T-helper 22 cell (primary cell): ENCODE results near the gene HMX1.

ENCODE experiments used
- DNase-seq: peaks from one replicate; pipeline ENCODE4 v3.0.0-alpha.2; 2020; ENCODE audit warnings: low read depth

Gene HMX1

DNA sequence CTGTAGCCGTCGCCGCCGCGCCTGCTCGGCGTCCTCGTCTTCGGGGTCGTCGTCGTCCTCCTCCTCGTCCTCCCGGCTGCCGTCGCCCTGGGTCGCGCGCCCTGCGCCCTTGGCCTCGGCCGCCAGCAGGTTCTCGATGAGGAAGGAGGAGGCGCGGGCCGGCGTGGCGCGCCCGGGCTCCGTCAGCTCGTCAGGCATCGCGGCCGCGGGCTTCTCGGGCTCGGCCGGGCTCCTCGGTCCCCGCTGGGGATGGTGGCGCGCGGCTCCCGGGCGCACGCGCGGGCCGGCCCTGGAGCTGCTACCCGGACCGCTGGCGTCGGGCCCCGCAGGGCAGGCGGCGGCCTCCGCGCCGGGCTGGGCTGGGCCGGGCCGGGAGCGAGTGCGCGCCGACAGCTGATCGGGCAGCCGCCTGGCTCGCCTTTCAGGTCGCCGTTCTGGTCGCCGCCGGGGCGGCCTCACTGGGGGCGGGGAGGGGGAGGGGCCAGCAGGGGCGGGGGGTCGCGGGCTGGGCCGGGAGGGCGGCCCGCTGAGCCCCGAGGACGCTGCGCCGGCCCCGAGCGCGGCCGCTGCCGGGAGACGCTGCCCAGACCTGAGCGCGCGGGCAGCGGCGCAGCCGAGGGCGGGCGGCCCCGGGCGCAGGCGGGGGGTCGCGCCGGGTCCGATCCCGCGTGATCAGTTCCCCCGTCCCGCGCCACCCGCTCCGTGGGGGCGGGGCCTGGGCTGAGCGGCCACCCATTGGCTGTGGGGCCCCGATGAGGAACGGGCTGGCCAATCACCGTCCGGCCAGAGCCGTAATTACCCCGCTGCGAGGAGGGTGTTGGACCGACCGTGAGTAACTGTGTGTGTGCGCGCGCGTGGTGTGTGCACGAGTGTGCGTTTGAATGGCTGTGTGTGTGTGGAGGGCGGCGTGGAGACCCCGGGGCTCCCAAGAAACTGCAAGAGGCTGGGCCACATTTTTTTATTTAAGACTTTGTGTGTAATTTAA is at the start of gene HMX1:
HMX1 (minus strand) TSS at position 423 of the 985 bp plus-strand sequence; CDS start at position 198, 225 bp downstream.
- DNase-seq: no peak

DNA sequence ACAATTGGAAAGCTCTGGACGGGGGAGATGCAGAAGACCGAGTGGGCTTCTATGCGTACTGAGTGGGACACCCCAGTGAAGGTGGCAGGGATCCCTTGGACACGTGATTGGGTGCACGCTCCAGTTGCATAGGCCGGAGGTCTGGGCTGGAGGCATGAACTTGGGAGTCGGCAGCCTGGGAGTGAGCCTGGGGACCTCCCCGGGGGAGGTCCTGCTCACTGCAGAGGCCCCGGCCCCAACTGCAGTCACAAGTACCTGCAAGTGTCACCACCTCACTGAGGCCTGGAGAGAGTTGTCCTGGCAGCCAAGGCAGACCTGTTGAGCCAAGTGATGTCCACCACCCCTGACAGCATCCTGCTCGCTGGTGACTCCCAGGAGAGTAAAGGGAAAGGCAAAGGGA is 49.3 kb upstream of the HMX1 start:
- DNase-seq: no peak

DNA sequence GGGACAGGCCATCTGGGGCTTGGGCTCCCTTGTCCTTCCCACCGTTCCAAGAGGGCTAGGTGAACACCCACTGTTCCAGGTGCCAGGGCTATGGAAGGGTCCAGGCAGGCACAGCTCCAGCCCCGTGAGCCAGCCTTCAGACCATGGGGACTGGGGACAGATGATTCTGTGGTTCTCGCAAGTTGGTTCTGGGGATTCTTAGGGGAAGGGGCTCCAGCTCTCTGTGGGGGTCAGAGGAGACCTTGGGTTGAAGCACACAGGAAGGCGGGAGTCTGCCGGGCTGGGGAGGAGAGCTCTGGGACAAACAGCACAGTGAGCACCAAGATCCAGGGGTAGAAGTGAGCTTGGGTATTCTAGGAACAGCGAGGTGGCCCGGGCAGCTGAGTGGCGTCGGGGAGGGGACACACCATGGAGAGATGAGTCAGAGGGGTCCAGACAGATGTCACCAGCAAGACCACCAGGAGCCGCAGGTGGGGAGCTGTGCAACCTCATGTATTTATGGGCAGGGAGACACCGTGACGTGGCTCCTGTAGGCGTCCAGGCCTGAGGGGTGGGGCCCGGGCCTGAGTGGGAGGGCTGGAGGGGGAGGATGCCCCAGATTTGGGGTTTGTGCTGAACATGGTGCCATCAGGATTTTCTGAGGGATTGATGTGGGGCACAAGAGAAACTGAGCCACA is 48.8 kb upstream of the HMX1 start:
- no peak for DNase-seq

DNA sequence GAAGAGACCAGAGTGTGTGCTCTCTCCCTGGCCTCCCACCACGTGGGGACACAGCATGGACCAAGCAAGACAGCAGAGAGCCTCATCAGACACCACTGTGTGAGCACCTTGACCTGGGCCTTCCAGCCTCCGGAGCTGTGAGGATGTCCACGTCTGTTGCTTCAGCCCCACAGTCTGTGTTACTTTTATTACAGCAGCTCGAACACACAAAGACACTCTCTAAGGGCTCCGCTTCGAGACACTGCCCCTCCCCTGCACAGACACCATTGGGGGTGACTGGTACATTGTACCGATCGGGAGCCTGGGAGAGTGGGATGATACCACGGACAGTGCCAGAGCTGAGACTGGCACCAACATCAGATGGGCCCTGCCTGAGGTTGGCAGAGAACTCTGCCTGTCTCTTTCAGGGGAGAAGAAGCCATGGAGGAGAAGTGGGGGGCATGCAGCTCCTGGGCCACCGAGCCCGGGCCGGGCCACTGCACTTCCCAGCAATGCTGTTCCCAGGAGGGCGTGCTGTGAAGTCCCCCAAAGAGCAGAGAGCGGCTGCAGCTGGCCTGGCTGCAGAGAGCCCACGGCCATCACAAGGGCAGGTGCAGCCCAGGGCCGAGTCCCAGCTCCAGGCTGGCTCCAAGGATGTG is 48.1 kb upstream of the HMX1 start:
- no peak for DNase-seq

DNA sequence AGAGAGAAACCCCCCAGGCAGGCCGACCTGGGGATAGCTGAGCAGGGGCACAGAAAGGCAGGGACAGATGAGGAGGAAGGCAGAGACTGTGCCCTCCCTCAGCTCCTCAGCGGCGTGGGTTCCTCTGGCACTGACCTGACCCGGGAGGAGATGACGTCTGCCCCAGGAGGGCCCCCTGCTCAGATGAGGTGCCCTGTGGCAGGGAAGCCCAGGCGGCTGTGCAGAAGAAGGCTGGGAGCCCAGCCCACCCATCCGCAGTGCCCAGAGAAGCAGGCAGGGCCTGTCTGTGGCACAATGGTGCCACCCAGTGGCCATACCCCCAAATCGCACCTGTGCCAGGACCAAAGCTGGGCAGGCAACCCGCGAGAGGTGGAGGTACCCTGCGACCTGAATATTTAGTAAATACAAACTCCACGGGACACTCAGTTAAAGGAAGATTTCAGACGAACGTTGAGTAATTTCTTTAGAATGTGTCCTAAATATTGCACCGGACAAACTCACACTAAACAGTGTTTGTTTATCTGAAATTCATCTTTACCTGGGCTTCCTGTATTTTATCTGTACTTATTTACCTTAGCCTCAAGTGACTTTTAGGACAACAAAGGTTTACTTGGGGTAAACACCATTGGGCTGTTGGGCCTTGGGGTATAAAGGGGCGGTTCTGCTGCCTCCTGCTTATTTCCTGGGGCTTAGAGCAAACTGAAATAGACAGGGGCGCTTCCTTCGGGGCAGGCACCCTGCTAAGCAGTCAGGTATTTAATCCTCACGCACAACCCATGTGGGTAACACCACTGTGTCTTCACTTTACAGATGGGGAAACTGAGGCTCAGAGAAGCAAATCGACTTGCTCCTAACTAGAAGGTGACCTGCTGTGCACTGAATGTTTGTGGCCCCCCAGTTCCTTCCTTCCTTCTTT is 46.5 kb upstream of the HMX1 start:
- no peak for DNase-seq

DNA sequence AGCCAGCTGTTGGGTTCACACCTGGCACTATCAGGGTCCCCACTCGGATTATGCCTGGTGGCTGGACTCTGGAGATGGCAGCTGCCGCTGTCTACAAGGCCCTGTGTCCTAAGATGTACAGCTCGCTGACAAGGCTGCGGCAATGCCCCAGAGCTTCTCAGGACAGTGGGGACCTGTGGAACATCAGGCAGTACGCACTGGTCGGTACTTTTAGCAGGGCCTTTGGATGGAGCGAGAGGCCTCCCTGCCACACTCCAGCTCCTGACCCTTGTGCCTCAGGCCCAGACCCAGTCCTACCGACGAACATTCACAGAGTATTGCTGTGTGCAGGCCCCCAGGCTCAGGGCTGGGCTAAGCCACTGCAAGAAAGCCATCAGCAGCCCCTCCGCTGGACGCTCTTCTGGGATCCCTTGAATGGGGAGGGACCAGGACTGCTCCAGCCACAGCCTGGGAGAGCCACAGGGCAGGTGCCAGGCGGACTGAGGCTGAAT is 45.7 kb upstream of the HMX1 start:
- no peak for DNase-seq

DNA sequence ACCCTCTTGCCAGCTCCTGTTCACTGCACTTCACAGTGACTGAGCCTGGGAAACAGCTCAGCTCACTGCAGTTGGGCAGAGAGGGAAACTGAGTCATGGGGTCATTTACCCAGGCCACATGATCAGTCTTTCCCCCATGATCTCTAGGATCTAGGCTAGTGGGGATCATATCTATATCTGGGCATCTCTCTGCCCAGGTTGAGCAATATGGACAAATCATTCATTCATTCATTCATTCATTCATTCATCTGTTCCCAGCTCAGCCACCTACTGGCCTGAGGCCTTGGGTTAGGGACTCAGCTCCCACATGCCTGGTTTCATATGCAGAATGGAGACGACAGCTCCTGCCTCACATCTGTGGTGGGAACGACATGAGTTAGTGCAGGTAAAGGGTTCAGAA is 45.3 kb upstream of the HMX1 start:
- no peak for DNase-seq

DNA sequence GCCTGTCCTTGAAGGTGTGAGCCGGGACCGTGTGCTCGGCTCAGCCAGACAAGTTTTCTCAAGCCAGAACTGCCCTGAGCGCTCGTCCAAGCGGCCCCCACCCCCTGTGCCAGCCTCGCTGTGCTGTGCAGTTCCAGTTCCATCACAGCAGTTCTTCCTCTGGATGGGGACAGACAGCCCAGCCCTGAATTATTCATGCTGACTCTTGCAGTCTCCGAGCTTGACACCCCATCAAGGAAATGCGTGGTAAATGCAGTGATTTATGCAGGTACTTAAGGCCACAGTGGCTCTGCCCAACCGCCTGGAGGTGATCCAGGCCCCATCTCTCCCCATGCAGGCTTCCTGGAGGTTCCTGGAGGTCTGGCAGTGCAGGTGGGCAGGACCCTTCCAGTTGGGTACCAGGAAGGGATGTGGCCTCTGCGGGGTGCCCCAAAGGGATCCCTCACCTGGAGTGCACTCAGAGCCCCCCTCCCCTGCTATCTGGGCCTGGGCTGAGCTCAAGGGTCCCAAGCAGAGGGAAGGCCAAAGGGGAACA is 44.8 kb upstream of the HMX1 start:
- DNase-seq: no peak

DNA sequence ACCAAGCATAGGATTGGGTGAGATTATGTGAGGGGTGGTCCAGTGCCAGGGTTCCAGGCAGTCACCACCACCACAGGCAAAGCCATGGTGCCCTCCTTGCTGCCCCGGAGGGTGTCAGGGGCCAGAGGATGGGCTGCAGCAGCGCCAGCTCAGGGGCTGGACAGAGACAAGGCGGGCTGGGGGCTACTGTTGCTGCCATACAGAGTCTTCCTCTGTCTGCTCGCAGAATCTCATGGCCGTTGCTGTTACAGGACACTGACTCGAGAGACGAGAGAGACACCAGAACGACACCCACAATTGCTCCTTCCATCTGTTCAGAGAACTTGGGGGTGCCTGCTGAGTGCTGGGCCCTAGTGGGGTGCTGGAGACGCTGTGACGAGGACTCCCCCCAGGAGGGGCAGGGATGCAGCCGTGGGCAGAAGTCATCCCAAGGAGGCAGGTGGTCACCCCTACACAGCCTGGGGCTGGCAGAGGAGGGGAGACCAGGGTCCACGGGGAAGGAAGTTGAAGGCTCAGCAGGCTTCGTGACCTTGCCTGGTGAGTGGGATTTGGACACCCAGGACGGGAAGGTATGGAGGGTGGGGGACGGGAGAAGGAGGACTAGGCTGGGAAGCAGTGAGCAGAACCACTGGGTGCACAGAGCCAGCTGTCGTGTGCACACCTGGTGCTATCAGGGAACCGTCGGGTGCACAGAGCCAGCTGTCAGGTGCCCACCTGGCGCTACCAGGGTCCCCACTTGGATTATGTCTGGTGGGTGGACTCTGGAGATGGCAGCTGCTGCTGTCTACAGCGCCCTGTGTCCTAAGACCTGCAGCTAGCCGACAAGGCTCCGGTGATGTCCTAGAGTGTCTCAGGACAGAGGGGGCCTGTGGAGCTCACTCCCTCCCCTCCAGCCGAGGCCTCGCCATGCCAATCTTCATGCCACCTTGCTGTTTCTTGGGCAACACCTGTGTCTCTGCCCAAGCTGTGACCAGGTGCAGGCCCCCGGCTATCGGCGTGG is 43.9 kb upstream of the HMX1 start:
- DNase-seq: no peak

DNA sequence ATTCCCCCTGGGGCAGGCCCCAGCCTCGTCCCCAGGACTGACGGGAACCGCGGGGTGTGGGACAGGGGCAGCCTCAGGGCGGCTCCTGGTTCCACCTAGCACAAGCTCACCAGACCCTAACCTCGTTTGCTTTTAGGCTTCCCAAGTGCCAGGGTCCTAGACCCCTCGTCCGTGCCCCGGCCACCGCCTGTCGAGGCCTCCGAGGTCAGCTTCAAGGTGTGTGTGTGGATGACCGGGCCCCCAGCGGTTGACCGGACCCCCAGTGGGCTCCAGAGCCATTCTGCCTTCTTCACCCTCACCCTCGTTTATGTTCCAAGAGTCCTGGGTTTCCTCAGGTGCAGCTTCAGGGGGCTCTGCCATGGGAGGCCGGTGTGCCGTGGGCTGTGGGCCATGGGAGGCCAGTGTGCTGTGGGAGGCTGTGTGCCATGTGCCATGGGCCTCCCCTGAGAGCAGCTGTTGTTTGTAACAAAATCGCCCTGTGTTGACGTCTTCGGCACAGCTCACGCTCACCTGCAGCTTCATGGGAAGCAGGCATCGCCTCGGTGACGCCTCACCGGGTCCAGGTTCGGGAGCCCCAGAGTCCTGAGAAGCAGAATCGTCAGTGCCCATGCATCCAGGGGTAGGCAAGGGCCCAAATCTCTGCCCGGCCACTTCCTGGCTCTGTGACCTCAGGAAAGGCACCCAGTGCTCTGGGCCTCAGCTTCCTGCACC is 43.0 kb upstream of the HMX1 start:
- DNase-seq: no peak

DNA sequence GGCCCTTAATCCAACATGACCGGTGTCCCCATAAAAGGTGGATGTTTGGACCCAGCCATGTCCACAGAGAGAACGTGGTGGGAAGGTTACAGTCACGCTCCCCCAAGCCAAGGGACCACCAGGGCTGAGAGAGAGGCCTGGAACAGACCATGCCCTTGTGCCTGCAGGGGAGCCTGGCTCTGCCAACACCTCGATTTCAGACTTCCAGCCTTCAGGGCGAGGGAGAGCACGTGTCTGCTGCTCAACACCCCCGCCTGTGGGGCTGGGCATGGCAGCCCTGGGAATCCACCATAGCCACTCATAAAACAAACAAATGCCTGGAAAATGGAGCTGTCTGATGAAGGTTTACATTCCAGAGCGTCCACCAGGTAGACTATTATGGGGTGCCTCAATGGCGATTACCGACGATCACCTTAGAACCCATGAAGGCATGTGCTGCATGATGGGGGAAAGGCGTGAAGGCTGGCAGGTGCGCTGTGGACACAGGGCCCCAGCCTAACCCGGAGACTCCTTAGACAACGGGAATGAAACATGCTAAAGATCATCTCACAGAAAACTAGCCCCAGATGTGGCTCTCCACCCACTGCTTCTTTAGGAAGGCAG is 42.3 kb upstream of the HMX1 start:
- DNase-seq: no peak

DNA sequence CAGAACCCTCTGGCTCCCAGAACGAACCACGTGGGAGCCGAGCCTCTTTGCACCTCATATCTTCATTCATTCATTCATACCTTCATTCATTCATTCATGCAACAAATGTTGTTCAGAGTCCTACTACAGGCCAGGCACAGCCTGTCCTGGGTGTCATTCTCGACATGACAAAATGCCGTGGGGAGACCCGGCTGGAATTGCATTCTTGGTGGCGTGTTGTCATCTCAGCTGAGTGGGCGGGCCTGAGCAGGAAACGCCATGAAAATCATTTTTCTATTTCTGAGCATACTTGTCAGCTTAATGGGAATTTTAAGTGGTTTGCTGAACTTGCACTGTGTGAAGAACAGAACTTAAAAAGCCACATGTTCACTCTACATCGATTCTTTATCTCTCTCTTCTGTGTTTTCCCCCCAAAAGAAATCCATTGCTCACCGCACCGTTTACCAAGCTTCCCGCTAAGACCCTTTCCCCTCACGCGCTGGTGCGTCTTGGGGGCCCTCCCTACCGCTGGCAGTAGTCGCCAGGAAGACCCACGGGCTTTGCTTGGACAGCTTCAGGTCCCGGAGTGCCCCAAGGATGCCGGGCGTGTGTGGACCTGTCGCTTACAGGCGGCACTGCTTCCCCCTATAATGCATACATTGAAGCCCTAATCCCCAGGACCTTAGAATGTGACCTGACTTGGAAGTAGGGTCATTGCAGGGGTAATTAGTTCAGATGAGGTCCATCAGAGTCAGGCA is 41.6 kb upstream of the HMX1 start:
- no peak for DNase-seq

DNA sequence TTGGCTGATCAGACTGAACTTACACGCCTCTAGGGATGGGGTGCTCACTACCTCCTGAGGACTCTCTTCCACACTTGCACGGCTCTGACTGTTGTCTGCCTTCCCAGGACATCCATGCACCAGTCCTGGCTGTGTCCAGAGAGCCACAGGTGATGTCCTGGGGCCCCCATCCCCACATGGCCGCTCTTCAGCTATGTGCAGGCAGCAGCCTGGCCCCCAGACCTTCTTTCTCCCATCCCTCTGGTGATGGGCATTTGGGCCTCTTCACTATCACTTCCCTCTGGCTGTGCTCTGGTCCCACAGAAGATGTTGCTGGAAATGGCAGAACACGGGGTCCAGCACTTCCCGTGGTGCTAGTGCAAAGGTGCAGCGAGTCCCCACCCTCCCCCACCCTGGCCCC is 40.9 kb upstream of the HMX1 start:
- DNase-seq: no peak

DNA sequence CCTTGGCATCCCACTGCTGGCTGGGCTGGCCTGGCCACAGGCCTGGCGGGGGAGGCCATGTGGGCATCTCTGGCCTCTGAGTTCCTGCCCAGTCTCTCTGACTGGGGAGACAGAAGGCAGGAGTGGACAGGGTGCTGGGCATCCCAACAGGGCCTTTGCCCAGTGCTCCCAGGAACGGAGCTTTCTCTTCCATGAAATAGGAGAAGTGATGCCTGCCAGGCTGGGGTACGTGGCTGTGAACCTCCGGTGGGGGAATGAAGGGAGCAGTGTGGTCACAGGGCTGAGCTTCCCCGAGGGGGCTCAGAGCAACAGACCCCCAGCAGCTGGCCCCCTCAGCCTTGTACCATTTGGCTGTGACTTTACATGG is 40.4 kb upstream of the HMX1 start:
- no peak for DNase-seq

DNA sequence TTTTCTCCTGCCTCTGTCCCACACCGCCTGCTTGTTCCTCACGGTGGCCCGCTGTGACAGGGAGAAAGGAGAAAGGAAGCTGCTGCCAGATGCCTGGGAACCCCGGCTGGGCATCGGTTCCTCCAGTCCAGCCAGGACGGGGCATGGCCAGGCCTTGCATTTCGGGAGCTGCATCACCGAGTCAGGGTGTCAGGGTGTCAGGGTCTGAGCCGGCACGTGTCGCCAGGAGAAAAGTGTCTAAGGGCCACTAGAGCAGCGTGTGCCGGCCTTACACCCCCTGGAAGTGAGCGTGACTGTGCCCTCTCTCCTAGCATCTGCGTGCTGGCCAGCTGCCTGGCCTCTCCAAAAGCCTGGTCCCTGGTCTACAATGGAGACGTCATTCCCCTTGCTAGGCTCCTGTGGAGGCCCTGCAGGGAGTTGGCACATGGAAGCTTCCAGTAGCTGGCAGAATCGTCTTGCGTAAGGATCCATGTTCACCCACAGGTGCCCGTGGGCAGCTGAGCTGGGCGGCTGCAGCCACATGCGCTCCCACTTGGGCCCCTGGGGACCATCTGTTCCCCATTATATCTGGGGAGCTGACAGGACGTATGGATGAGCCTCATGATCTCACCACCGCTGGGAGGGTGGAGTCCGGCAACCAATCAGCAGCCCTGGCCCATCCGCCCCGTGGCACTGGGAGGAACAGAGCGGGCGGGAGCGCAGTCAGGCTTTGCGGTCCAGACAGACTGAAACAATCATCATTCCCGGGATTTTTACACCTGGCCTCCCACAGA is 39.9 kb upstream of the HMX1 start:
- no peak for DNase-seq

DNA sequence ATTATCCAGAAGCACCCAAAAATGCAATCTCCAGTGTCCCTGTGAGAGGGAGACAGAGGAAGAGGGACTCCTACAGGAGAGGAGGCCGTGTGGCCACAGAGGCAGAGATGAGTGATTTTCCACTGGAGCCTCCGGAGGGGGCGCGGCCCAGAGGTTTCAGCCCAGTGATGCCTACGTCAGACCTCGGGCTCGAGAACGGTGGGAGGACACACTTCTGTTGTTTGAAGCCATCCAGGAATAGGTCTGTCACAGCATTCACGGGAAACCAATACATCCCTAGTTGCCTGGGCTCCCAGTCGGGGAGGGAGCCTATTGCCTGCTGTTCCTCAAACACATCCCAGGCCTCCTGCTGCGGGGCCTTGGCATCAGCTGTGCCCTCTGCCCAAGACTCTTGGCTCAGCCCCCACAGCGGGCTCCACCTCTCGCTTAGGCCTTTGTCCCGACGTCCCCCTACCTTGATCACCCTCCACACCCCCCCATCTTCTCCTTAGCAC is 39.2 kb upstream of the HMX1 start:
- DNase-seq: no peak

DNA sequence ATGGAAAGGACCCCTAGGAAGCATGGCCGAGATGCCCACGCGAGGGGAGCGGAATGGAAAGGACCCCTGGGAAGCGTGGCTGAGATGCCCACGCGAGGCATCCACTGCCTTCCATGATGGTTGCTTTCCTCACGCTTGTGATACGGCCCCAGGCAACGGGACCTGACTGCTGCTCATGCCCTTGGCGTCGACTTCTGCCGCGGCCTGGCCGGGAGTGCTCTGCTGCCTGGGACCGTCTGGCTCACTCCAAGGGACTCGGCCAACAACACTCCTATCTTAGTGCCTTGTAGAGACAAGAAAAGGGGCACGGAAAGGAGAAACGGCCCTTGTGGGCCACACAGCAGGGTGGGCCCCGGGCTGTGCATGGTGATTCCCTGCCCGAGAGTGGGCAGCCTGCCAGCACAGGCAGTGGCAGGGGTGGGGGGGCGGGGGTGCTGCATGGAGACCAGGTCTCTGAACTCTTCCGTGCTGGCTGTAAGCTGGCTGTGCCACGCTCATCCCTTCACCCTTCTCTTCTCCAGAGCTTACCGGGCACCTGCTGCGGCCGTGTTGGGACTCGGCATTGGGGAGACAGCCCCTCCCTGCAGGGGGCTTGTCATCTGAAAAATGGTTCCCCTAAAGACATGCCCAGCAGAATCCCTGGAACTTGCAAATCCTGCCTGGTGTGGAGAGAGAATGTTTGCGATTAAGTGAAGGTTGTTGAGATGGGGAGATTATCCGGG is 38.6 kb upstream of the HMX1 start:
- DNase-seq: no peak
